HG02678 (cell line): ENCODE results near the gene MYO9B.
A peak's percentile ranks its signal among the peaks of the same experiment; 100 is the strongest.

Experiments used
- ATAC-seq: cut with Tn5 transposase; IDR thresholded peaks from one replicate; pipeline ENCODE4 v1.9.1; 2021; ENCODE audit warnings: mild to moderate bottlenecking, moderate library complexity; ENCODE audit not compliant: unreplicated experiment

The MYO9B gene

DNA sequence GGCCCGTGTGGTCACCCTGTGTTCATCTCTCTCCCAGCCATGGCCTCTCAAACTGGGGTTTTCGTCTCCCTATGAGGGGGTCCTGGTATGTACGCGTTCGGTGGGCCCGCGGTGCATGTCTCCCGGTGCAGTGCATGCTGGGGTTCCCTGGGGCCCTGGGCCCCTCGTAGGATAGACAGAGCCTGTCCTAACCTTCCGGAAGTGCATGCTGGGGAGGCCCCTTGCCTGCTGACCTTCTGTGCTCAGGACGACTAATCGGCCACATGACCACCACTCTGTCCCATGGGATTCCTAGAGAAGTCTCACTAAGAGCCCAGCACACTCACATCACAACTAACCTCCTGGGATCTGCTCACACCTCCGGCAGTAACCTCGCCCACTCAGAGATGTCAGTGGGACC lies 134.7 kb downstream of the MYO9B start:
- no peak for ATAC-seq

DNA sequence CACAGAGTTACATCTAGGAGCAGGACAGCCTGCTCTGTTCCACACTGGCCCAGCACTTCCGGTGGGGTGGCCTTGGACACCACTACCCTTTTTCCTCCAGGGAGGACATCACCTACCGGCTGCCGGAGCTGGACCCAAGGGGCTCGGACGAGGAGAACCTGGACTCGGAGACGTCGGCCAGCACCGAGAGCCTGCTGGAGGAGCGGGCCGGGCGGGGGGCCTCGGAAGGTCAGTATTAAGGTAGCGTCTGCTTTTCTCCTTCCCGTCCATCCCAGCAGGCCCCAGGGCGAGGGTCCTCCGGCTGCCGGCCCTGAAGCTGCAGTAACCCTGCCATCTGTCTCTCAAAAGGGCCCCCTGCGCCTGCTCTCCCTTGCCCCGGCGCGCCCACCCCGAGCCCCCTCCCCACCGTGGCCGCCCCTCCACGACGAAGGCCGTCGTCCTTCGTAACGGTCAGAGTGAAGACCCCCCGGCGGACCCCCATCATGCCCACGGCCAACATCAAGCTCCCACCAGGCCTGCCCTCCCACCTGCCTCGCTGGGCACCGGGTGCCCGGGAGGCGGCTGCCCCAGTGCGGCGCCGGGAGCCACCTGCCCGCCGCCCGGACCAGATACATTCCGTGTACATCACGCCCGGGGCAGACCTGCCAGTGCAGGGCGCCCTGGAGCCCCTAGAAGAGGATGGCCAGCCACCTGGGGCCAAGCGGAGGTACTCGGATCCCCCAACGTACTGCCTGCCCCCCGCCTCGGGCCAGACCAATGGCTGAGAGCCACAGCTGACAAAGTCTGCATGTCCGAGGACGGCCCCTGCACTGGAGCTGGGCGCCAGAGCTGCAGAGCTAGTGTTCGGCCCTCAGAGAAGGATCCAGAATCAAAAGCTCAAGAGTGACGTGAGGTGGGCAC lies 136.2 kb downstream of the MYO9B start:
- ATAC-seq = no peak

DNA sequence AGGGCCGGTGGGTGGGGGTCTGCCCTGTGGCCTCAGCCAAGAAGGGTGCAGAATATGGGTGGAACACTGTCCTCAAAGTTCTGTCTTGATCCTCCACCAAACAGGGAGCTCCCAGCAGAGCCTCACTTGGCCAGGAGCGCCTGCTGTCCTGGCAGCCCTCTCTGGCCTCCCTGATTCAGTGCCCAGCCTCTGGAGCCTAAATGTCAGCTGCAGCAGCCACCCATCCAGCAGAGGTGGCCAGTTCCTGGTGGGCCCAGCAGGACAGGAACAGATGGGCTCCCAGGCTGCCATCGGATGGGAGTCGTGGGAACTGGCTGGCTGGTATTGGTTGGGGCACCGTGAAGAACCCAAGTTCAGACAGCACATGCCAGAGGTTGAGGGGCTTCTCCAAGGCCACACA lies 137.8 kb downstream of the MYO9B start:
- ATAC-seq = no peak

DNA sequence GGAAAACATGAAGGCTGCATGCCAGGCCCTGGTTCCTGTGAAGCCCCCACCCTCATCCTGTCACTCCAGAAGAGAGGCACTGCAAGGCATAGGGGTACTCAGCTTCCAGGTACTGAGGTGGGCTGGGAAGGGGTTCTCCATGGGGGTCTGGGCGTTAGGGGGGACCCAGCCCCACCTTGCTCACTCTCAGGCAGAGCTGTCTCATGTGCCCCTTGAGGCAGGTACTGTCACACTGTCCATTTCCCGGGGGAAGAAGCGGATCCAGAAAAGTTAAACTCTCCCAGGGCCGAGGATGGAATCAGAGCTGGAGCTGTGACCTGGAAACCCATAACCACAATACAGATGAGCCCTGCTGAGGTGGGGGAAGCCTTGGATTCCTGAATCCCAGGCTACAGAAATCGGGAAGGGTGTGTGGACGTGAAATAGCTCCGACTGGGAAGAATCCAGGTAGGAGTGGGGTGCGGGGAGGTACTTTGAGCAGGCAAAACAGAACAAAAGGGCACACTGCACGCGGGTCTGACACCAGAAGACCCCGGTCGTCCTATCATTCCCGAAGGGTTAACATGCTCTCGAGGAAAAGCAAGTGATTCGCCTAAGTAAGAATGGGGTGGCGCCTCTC lies 139.0 kb downstream of the MYO9B start:
- ATAC-seq = no peak

DNA sequence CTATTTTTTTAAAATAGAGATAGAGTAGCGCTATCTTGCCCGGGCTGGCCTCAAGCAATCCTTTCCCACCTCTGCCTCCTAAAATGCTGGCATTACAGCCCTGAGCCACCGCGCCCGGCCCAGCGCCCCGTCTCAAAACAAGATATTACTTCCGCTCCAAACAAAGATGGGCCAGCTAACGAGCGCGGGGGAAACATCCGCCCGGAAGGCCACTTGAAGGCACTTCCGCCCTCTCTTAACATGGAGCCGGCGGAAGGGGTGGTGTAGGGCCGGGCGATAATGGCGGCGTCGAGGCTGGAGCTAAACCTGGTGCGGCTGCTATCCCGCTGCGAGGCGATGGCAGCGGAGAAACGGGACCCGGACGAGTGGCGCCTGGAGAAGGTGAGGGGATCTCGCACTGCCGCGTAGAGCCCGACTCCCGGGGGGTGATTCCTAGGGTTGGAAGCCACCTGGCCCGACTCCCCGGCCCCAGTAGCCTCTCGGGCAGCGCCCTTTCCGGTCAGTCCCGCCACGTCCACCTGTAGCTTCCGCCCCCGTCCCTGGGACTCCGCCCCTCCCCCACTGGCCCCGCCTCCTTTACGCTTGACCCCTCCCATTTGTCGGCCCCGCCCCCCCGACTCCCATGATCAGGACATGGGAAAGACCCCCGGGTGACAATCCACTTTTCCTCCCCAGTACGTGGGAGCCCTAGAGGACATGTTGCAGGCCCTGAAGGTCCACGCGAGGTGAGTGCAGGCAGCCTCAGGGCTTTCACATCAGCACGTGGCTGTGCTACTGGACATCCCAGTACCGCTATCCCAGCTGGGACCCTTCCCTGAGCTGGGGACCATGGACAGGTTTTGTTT lies 139.8 kb downstream of the MYO9B start, which contains the start of gene USE1:
USE1 (plus strand) TSS at position 231 of the 845 bp plus-strand sequence; CDS start at position 280, 49 bp downstream.
- peak; percentile 82 for ATAC-seq

DNA sequence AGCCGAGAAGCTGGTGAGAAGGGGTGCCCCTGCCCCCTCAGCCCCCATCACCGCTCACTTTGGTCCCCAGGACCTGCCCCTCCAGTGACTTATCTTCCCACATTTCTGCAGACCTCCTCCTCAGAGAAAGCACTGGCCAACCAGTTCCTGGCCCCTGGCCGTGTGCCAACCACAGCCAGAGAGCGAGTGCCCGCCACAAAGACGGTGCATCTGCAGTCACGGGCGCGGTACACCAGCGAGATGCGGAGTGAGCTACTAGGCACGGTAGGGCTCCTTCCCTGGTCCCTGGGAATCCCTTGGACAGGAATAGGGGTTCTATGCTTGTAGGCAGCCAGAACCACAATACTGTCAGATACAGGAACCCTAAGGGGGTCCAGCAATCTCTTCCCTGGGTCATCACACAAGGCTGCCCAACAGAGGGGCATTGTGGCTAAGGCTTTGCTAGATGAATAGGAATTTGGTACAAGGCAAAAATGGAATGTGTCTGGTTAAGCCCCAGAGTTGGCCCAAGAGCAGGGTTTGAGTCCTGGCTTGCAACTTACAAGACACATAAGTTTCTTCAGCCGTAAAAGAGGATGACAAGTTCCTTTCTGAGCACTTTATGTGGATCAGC lies 140.6 kb downstream of the MYO9B start:
- no peak for ATAC-seq

DNA sequence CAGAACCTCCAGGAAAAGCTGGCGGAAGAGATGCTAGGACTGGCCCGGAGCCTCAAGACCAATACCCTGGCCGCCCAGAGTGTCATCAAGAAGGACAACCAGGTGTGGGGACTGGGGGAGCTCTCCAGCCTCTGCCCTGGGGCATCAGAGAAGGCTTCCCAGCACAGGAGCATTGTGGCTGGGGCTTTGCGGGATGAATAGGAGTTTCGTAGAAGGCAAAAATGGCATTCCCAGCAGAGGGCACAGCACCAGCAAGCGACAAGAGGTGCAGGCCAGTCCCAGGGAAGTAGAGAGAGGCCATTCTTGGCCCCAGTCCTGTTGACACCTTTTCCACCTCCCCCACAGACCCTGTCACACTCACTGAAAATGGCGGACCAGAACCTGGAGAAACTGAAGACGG lies 143.7 kb downstream of the MYO9B start:
- no peak for ATAC-seq

DNA sequence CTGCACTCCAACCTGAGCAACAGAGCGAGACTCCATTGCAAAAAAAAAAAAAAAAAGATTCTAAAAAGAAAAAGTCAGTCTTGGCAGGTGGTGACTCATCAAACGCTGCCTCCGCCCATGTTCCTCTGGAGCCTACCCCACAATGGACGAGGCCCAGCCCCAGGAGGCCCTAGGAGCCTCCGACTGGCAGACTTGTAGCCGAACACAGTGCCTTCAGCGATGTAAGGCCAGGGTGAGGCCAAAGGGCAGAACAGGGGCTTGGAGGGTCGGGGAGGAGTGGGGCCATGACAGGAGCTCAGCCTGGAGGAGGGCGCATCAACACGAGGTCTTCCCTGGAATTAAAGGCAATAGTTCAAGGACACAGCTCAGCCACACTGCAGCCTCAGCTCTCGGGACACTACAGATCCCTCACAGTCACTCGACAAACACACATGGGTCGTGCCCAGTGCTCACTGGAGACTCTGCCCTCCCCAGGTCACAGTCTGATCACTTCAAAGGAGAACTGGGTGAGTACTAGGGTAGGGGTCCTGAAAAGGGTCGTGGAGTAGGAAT lies 144.7 kb downstream of the MYO9B start:
- ATAC-seq = no peak

DNA sequence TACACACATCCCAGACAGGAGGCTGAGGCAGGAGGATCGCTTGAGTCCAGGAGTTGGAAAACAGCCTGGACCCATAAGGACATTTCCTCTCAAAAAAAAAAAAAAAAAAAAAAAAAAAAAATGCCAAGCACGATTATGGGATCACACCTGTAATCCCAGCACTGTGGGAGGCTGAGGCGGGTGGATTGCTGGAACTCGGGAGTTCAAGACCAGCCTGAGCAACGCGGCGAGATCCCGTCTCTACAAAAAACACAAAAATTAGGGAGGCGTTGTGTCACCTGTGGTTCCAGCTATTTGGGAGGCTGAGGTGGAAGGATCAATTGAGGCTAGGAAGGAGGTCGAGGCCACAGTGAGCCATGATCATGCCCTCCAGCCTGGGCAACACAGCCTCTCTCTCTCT lies 149.5 kb downstream of the MYO9B start:
- no peak for ATAC-seq

DNA sequence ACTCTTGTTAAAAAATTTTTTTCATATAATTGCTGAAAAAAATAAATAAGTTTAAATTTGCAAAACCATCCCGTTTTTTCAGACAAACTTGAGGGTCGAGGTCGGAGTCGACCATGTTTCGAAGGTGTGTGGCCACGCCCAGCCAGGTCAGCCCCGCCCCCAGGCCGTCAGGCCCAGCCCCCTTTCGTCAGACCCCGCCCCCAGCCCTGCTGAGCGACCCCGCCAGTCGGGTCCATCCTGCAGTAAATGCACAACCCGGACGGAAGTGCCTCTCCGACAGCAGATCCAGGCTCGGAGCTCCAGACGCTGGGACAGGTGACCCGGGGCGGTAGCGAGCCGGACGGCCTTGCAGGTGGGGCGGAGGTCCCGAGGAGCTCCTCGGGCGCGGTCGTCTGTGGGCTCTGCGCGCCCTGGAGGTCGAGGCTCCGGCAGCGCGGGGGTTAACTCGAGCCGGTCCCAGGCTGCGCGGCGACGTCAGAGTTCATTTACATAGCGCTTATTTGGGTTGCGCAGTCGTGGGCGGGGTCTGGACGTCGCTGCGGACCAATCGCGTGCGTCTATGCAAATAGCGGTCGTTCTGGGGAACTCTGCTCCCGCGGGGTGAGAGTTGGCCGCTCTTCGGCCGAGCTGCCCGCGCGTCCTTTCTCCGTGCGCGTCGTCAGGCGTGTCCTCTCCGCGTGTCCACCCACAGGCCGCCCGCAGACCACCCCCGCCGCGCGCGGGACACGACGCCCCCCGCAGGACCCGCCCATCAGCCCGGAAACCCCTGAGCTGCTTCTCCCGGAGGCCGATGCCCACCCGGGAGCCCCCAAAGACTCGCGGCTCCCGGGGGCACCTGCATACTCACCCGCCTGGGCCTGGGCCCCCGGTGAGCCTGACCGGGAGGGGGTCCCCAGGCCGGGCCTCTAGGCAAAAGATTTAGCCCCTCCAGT lies 150.7 kb downstream of the MYO9B start, which contains the start of gene OCEL1:
OCEL1 (plus strand) TSS at position 225 of the 932 bp plus-strand sequence; CDS start at position 247, 22 bp downstream.
- peak; percentile 93 for ATAC-seq

DNA sequence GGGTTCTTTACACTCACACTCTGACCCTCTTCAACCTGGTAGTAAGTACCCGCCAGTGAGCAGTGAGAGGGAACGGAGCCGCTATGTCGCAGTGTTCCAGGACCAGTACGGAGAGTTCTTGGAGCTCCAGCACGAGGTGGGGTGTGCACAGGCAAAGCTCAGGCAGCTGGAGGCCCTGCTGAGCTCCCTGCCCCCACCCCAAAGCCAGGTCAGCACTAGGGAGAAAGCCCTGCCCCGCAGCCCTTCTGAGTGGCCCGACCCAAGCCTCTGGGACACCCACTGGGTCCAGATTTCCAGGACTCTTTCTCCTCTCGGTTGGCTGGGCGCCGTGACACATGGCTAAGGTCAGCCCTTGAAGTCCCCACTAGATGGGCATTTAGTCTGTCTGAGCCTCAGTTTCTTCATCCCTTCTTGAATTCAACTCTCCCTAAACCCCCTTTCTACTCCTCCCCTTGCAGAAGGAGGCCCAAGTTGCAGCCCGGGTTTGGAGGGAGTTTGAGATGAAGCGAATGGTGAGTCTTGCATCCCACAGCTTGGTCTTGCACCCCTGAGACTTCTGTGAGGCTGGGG lies 152.3 kb downstream of the MYO9B start:
- ATAC-seq = no peak

DNA sequence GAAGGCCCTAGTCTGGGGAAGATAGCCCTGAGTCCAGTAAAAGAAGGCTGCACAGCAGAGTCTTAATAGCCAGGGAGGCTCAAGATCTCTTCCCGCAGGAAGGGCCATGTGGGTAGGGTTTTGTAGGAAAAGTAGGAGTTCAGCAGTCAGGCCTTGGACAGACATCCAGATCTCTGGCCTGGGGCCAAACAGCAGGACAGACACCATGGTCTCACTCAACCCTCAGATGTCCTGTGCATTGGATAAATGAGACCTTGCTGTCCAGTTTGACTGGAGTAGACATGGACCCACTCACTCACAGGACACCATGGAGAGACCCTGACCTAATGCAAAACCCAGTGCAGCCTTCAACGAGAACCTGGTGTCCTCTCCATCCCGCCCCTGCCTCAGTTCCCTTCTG lies 154.3 kb downstream of the MYO9B start:
- no peak for ATAC-seq

DNA sequence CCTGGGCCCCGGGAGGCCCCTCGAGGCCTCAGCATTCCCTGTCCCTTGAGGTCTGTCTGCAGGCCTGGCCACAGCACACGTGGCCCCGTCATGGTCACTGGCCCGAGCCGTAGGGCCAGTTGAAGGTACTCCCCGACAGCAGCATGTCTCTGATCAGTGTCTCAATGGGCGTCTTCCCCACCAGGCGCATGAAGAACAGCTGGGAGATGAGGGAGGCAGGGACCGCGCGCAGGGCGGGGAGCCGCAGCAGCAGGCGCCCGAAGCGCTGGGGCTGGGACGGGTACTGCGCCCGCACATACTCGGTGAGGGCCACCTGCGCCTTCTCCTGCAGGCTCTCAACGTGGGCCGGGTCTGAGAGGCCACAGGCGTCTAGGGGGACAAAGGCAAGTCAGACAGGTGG lies 156.7 kb downstream of the MYO9B start:
- ATAC-seq = no peak

DNA sequence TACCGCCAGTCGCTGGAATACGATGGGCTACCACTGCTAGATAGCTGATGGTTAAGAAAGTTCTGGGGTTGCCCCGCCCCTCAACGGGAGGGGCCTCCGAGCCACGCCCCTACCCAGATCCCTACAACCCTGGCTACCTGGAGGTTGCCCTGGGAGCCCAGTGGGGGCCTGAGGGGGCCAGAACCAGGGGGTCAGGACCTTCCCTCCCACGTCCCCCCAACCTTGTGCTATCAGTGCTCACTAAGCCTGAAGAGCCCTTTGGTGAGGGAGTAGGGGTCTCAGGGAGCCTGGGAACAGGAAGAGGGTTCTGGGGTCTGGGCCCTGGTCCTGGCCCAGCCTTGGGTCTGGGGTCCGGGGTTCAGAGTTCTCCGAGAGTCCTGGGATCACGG lies 159.3 kb downstream of the MYO9B start:
- ATAC-seq = no peak

DNA sequence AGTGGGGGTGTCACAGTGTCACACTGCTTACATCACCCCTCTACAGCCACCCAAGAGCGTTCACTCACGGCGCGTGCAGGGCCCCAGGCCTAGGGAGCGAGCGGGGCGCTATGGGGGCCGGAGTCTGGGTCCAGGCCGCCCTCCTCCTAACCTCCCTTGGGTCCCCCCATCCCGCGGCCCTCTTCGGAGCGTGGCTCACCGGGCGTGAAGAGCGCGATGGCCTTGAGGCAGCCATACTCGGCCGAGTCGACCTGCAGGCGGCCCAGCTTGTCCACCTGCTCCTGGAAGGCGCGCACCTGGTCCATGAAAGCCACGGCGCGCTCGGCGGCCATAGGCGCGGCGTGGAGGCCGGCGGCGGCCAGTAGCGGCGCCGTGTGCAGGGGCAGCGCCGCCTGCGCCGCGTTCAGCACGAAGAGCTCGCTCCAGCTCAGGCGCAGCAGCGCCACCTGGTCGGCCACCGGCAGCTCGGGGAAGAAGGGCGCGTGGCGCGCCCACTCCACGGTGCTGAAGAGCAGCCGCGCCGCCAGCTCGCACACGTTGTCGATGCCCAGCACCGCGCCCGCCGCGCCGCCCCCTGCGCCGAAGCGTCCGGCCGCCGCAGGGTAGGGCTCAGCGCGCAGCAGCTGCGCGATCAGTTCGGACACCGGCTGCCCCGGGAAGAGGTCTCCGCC lies 159.9 kb downstream of the MYO9B start:
- peak; percentile 74 for ATAC-seq

DNA sequence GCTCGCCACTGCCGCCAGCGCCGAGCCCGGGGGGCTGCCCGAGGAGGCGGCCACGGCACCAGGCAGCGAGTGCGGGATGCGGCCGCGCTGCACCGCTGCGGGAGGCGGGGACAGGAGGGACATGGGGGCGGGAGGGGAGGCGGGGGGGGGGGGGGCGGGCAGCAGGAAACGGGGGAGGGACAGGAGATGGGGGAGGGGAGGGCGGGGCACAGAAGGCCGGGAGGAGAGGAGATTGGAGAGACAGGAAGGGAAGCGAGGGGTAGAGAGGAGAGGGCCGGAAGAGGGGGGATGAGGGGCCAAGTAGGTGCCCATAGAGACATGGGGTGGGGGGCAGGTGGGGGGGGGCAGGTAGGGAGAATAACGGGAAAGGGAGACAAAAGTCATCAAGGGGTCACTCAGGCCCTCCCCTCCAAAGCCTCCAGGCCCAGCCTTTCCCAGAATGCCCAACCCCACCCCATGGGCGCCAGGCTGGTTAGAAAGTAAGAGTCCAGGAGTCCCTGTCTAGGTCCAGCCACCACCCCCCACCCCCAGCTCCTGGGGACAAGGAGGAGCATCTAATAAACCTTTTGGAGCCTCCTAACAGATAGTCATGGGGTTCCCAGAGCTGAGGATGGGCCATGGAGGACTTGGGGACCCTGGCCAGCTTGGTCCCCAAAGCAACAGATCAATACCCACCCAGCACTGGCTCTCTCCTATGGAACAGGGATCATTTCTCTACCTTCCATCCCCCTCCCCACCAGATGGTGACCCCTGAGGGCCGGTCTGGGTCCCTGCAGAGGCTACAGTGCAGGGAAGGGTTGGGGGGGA lies 160.6 kb downstream of the MYO9B start:
- ATAC-seq = no peak

DNA sequence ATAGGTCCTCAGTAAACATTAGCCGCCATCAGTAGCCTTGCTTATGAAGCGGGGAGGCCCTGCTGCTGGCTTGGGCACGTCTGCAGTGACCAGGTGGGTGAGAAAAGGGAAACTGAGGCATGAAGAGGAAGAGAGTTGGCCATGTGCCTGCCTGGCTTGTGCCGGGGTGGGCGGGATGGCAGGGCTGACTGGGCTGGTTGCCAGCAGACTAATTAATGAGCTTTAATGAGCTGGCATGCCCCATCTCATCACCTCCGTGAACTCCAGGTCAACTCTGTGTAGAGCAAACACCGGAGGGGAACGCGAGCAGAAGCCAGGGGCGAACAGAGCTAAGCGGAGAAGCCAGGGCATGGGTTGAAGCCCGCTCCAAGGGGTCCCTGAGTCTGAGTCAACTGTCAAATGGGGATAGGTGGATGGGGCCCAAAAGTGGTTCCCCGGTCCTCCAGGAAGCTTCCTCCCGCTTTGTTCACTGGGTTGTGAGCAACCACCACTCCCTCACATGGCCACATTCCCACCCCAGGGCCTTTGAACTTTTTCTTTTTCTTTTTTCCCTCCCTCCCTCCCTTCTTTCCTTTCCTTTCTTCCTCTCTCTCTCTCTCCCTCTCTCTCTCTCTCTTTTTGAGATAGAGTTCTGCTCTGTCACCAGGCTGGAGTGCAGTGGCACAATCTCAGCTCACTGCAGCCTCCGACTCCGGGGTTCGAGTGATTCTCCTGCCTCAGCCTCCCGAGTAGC lies 161.4 kb downstream of the MYO9B start:
- ATAC-seq = no peak
